Mucosa of gallbladder (tissue), 1 donor: ENCODE measurements around the gene NPAS3. TPM values are rescaled to one million over a fixed set of nuclear protein-coding genes. Genes with fewer than 3 reads are reported as not detected.
A peak's percentile ranks its signal among the peaks of the same experiment; 100 is the strongest.

Source experiments
- DNase-seq: peaks from one replicate; pipeline ENCODE4 v3.0.0-alpha.2; 2020; ENCODE audit warnings: low spot score
- total RNA-seq: library from RNA; stranded (reverse); gene quantifications from one replicate; pipeline ENCODE4 v1.2.1, GENCODE V29; 2021
- donor health status: DM: no; HTN: no; CAD: no.

The NPAS3 gene
- total RNA-seq, 1 donor from 2014 or later = 1.8 TPM

DNA sequence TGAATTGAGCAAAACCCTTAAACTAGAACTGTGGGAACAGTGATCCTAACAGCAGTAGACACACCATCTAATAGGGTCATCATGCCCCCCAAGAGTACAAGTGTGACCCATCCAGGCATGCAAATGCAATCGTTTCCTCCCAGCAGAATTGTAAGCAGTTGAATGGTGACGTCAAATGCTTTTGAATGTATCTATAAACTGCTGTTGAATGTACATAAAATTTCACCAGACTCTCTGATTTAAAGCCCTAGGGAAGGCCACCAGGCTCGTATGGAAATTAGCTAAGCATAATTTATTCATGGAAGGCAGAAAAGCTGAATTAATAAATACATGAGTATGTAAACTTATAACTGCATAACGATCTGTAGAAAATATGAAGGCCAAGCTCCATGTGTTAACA, 529.3 kb downstream of the NPAS3 start:
- DNase-seq = no peak

DNA sequence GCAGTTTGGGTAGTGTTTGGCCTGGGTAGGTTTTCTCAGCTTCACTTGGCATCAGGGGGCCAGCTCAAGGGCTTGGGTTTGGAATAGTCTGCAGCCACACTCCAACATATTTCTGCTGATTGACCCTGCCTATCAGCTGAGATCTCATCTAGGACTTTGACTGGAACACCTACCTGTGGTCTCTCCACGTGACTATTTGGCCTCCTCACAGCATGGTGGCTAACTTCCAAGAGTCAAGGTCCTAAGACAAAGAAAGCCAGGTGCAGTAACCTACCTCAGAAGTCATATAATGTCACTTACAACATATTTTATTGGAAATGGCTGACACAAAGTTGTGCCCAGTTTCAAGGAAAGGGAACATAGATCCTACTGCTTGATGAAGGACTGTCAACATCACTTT, 531.2 kb downstream of the NPAS3 start:
- DNase-seq = no peak

- DNase-seq = no peak
Measured at GRCh38 chr14:33471776-33472175, 533.1 kb downstream of the NPAS3 start.

DNA sequence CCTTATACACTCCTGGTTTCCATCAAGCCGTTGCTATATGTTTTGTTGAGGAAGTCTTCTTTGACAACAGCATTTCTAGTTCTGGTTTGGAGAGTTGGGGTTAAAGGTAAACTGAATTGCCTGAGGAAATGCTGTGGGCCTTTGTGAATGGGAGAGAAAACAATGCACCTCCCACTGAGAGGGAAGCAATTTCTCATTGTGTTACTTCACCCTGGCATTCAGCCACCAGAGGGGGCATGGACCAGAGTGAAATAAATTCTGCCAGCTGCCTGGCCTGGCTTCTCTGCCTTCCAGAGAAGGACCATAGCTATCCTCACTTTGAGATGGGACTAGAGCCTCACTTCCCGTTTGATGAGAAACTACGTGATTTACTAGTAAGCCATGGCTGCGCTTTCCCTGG, 536.9 kb downstream of the NPAS3 start:
- DNase-seq = peak; percentile 11

DNA sequence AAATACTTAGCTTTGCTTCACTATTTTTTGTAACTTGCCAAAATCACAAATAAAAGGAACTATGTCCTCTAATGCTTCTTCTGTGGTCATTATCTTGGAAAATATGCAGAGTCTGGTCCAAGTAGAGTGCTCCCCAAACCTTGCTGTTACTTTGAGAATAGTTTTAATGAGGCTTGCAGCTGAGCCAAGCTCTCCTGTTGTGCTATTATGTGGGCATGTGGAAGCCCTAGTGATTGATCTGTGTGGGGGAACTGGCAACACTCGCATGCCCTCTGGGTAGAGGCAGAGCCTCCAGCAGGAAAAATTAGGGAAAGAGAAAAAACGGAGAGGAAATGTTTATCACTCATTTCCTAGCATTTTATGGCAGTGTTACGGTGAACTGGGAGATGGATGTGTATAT, 539.1 kb downstream of the NPAS3 start:
- no peak for DNase-seq

DNA sequence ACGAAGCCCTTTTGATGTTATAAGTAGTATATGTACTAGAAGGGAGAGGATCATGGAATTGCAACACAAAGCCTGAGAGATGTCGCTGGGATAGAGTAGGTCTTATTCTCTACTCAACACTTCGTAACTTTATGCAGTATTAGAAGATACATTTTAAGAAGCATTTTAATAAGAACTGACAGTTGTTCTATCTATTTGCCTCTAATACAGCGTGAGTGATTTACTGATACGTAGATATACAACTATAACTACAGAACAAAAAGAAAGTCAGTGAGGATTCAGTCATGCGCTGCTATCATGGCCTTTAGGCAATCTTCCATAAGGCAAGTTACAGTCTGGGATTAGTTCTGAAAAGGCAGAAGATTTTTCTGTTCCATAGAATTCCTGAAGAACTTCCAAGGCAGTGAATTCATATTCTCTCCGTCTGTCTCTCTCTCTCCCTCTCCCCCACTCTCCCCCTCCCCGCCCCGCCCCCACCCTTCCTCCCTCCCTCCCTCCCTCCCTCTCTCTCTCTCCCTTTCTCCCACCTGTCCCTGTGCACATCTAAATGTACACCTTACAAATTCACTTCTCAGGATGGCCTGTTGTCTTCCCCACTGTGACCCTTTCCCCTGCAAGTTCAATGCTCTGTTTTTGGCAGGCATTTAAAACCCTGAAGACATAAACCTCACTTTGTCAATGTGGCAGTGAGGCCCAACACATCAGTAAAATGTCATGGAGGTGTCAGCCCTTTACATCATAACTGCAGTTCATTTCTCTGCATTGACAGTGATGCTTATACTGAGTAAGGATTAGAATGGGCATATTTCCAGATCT, 541.6 kb downstream of the NPAS3 start:
- no peak for DNase-seq

- no peak for DNase-seq
Measured at GRCh38 chr14:33480887-33481184, 542.2 kb downstream of the NPAS3 start.

DNA sequence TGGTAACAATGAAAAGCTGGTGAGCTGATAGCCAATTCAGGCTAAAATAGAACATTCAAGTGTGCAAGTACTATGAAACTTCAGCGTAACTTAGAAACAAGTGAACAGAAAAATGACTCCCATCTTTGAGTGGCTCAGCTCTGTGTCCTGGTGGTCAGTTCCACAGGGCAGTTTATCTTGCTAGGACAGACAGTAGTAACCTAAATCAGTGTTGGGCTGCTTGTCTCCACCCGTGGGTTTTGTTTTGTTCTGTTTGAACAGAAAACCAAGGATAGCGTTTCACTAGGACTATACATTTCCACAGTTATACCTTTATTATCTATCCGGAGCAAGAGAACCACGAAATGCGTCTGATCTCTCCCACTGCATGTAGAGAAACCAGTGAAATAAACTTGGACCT, 544.4 kb downstream of the NPAS3 start:
- no peak for DNase-seq

GRCh38 chr14:33483541-33483940, 544.9 kb downstream of the NPAS3 start:
- no peak for DNase-seq

DNA sequence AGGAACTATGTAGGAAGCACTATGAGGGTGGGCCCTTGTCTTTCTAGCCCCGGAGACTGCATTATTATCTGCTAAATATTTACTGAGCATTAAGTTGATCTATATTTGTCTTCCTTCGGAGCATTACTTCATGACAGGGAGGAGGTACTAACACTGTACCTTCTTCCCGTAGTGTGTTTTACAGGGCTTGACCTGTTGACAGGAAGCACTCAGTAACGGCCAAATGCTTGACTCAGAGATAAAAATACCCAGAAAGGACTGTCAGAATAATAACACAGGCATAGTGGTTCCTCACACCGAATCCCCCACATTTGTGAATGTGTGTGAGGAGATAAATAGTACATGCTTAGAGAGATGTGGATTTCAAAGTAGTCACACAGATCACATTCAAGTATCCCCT, 545.6 kb downstream of the NPAS3 start:
- DNase-seq = no peak

GRCh38 chr14:33486332-33486890, 547.7 kb downstream of the NPAS3 start:
- no peak for DNase-seq

- DNase-seq = no peak
Measured at GRCh38 chr14:33488582-33488981, 549.9 kb downstream of the NPAS3 start.

DNA sequence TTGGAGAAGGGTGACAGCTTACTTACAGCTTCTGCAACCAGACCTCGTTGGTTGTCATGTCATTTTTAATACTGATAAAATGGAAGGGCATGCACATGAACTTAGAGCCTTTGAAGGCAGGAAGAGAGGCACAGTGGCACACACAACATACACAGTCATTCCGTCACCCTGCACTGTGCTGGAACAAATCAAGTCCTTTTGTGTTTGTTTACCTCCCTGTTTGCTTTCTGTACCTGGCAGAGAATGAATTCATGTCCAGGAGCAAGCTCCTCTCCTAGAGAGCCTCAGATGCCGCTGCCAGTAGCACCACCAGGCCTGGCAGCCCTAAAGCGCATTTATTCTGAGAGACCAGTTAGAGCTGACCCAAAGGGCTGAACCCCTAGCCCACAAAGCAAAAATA, 551.9 kb downstream of the NPAS3 start:
- DNase-seq = no peak

DNA sequence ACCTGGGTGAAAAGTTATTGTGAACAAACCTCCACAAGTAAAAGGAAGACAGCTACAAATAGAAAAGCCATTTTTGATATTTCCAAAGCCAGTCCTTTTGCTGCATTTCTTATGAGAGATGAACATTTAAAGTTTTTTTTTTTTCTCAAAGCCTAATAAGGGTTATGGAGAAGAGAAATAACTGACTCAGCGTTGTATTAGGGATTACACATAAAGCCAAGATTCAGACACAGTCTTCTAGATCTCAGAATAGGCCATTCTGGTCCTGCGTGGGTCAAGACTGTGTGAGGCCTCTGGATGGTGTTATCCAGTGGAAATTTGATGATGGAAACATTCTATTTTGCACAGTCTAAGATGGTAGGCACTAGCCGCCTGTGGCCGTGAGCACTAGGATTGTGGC, 552.4 kb downstream of the NPAS3 start:
- no peak for DNase-seq

DNA sequence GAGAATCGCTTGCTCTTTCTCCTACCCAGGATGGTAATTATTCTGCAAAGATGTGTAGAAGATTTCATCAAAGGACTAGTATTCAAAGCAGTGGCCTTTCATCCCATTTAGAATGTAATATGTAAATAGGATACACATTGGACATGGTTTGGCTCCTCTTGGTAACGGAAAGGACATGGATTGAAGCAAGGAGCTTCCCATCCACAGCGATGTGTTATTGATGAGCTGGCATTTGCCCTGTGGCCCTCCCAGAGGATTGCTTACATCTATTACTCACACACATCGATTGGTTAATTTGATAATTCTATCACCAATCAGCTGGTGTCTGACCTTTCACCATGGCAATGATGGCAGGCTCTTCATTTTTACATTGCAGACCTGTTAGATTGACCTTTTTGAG, 553.8 kb downstream of the NPAS3 start:
- DNase-seq = no peak

DNA sequence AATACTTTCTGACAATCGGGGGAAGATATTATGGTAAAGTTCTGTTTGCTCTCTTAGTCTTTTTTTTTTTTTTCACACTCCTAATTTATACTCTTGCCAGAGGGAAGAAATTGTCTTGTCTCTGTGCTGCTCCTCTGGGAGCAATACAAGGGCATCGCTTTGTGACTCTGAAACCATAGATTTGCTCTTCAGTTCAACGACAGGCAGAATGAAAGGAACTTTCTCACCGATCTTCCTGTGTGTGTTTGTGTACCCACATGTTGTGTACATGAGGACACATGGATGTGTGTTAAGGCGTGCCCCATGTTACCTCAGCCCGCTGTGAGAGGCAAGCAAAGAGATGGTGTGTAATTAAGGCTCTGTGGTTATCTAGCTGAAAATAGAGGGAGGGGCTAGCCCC, 554.6 kb downstream of the NPAS3 start:
- no peak for DNase-seq

- no peak for DNase-seq
Measured at GRCh38 chr14:33493990-33494389, 555.3 kb downstream of the NPAS3 start.

GRCh38 chr14:33499687-33500086, 561.0 kb downstream of the NPAS3 start:
- DNase-seq = no peak

- DNase-seq = no peak
Measured at GRCh38 chr14:33504246-33505099, 565.8 kb downstream of the NPAS3 start.

DNA sequence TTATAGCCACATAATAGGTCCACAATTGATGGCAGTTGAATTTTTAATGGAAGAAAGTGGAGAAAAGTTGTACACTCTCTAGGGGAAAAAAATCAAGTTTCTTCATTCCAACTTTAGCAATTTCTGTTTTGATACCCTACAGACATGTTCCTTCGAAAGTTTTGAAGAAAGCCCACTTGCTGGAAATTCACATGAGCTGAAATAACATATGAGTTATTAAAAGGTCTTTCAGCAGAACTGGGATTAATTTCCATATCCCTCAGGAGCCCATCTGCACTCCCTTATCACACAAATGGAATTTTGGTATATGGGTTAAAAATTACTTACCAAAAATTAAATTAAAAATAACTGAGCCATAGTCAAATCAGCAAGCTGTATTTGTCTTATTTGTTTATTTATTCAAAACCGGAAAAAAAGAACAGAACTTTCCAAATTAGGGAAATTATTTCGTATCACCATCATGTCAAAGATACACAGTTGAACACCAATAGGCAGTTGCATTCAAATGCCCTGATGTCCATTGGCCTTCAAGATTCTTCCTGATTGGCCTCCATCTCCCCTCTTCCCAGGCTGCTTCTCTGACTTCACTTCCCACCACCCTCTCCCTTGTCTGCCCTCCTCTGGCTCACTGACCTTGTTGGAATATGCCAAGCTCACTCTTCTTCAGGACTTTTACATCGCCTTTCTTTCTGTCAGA, 566.7 kb downstream of the NPAS3 start:
- no peak for DNase-seq

DNA sequence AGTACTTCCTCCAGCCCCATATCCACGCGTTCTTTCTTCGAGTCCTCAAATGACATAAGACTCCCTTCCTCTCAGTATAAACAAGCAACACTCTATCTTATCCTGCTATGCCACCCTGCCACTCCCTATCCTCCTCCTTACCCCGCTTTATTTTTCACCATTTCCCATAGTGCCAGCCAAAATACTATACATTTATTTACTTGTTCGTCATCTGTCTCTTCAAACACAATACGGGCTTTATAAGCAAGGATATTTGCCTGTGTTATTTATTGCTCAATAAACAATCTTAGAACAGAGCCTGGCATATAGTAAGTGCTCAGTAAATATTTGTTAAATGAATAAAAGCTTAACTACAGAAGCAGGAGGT, 567.3 kb downstream of the NPAS3 start:
- DNase-seq = no peak
